Subcutaneous abdominal adipose tissue (tissue), 5 donors: ENCODE measurements around the gene RNF208.

Source experiments
- H3K27ac ChIP-seq: one replicate; pipeline ENCODE4 v1.7.0; 2013; ENCODE audit warnings: low read depth, mild to moderate bottlenecking, inconsistent platforms, low read length, moderate library complexity
- H3K27me3 ChIP-seq, 5 donors: one replicate each; pipeline ENCODE4 v1.7.0; 2013; ENCODE audit warnings: low read length in 5 of 5, inconsistent platforms in 1 of 5; ENCODE audit not compliant: control insufficient read depth in 5 of 5, insufficient read depth in 4 of 5
- H3K36me3 ChIP-seq, 5 donors: one replicate each; pipeline ENCODE4 v1.7.0; 2013; ENCODE audit warnings: low read length in 5 of 5; ENCODE audit not compliant: control insufficient read depth in 5 of 5, insufficient read depth in 5 of 5
- H3K4me1 ChIP-seq, 5 donors: one replicate each; pipeline ENCODE4 v1.7.0; 2013; ENCODE audit warnings: low read length in 5 of 5, mild to moderate bottlenecking in 3 of 5, moderate library complexity in 1 of 5; ENCODE audit not compliant: control insufficient read depth in 5 of 5, insufficient read depth in 5 of 5
- H3K4me3 ChIP-seq, 5 donors: one replicate each; pipeline ENCODE4 v1.7.0; 2013; ENCODE audit warnings: low read length in 5 of 5, low read depth in 1 of 5
- H3K9ac ChIP-seq, 5 donors: one replicate each; pipeline ENCODE4 v1.7.0; 2013; ENCODE audit warnings: low read length in 5 of 5, mild to moderate bottlenecking in 4 of 5, moderate library complexity in 3 of 5
- H3K9me3 ChIP-seq, 5 donors: one replicate each; pipeline ENCODE4 v1.7.0; 2013; ENCODE audit warnings: low read length in 5 of 5; ENCODE audit not compliant: control insufficient read depth in 5 of 5
- donor health status: healthy.
- donor health status: healthy.
- donor health status: healthy.
- donor health status: healthy.
- donor health status: healthy.

Gene RNF208

GRCh38 chr9:137175345-137175961 is 46.6 kb downstream of the RNF208 start:
- Histone ChIP-seq H3K9me3 (no peaks in the 10 kb centered on the region), H3K4me1 (peaks cover 0 to 4% (median 0%) of the 10 kb centered on the region in 5 donors), H3K36me3 (peaks cover 0 to 37% (median 32%) of the 10 kb centered on the region in 5 donors), H3K27ac (no peak overlapping the region), H3K4me3 (no peak overlapping the region), H3K9ac (no peak overlapping the region), H3K27me3 (peaks cover 4 to 33% (median 21%) of the 10 kb centered on the region in 5 donors)

GRCh38 chr9:137174722-137175293 is 47.2 kb downstream of the RNF208 start:
- H3K9me3 ChIP-seq, result no peaks in the 10 kb centered on the region
- H3K4me3 ChIP-seq, result no peak overlapping the region
- peaks cover 9 to 39% (median 27%) of the 10 kb centered on the region in 5 donors for H3K27me3 ChIP-seq
- H3K36me3 ChIP-seq, result peaks cover 0 to 31% (median 25%) of the 10 kb centered on the region in 5 donors
- H3K27ac ChIP-seq, result no peak overlapping the region
- no peak overlapping the region for H3K9ac ChIP-seq
- H3K4me1 ChIP-seq, result peaks cover 0 to 5% (median 0%) of the 10 kb centered on the region in 5 donors

- Histone ChIP-seq H3K4me3 (no peak overlapping the region), H3K27ac (no peak overlapping the region), H3K9me3 (no peaks in the 10 kb centered on the region), H3K9ac (no peak overlapping the region), H3K4me1 (peaks cover 0 to 13% (median 6%) of the 10 kb centered on the region in 5 donors), H3K36me3 (peaks cover 0 to 23% (median 17%) of the 10 kb centered on the region in 5 donors), H3K27me3 (peaks cover 16 to 47% (median 35%) of the 10 kb centered on the region in 5 donors)
Measured at GRCh38 chr9:137173796-137174664, 48.0 kb downstream of the RNF208 start.

- Histone ChIP-seq H3K27ac (no peak overlapping the region), H3K36me3 (peaks cover 0 to 15% (median 11%) of the 10 kb centered on the region in 5 donors), H3K9me3 (no peaks in the 10 kb centered on the region), H3K4me3 (no peak overlapping the region), H3K27me3 (peaks cover 16 to 51% (median 38%) of the 10 kb centered on the region in 5 donors), H3K9ac (no peak overlapping the region), H3K4me1 (peaks cover 0 to 17% (median 13%) of the 10 kb centered on the region in 5 donors)
Measured at GRCh38 chr9:137172901-137173795, 48.9 kb downstream of the RNF208 start.

- H3K9ac ChIP-seq, result no peak overlapping the region
- H3K27me3 ChIP-seq, result peaks cover 26 to 64% (median 45%) of the 10 kb centered on the region in 5 donors
- no peaks in the 10 kb centered on the region for H3K9me3 ChIP-seq
- H3K27ac ChIP-seq, result no peak overlapping the region
- peaks cover 0 to 21% (median 16%) of the 10 kb centered on the region in 5 donors for H3K4me1 ChIP-seq
- no peaks in the 10 kb centered on the region for H3K36me3 ChIP-seq
- no peak overlapping the region for H3K4me3 ChIP-seq
Measured at GRCh38 chr9:137171149-137171900, 50.7 kb downstream of the RNF208 start.

GRCh38 chr9:137170486-137171148 is 51.4 kb downstream of the RNF208 start:
- no peaks in the 10 kb centered on the region for H3K36me3 ChIP-seq
- H3K9me3 ChIP-seq, result no peaks in the 10 kb centered on the region
- no peak overlapping the region for H3K9ac ChIP-seq
- H3K4me1 ChIP-seq, result peaks cover 0 to 21% (median 16%) of the 10 kb centered on the region in 5 donors
- H3K27me3 ChIP-seq, result peaks cover 33 to 71% (median 52%) of the 10 kb centered on the region in 5 donors
- H3K4me3 ChIP-seq, result no peak overlapping the region
- no peak overlapping the region for H3K27ac ChIP-seq
